Spleen (tissue), 11 donors: ENCODE data around the gene MOB1A. TPM values are rescaled to one million over a fixed set of nuclear protein-coding genes. Genes with fewer than 3 reads are reported as not detected.

Experiments
- DNase-seq: peaks from one replicate; pipeline ENCODE4 v3.0.0-alpha.2; 2020
- H3K27ac ChIP-seq, 8 donors: fragments of 200-600 bp; sonication (generic) in 7 of 8; 1 replicate in 4 of 8; 2 replicates in 4 of 8; pipeline versions ENCODE4 v1.5.0 to v1.8.0; 2016 to 2021; ENCODE audit warnings: inconsistent platforms in 4 of 8, mild to moderate bottlenecking in 4 of 8, moderate library complexity in 1 of 8
- H3K27me3 ChIP-seq, 7 donors: fragments of 200-600 bp; sonication (generic) in 6 of 7; replicated peaks in 1 of 7; 1 replicate in 4 of 7; 2 replicates in 3 of 7; pipeline versions ENCODE4 v1.5.0 to v1.8.0; 2016 to 2021; ENCODE audit warnings: inconsistent platforms in 3 of 7, mild to moderate bottlenecking in 1 of 7
- H3K36me3 ChIP-seq, 6 donors: fragments of 200-600 bp; sonication (generic) in 5 of 6; 1 replicate in 4 of 6; 2 replicates in 2 of 6; pipeline versions ENCODE4 v1.5.0 to v1.8.0; 2016 to 2021; ENCODE audit warnings: inconsistent platforms in 2 of 6
- H3K4me1 ChIP-seq, 6 donors: fragments of 200-600 bp; sonication (generic) in 5 of 6; 1 replicate in 3 of 6; 2 replicates in 3 of 6; pipeline versions ENCODE4 v1.5.0 to v1.8.0; 2016 to 2021; ENCODE audit warnings: inconsistent platforms in 3 of 6
- H3K4me3 ChIP-seq, 8 donors: fragments of 200-600 bp; sonication (generic) in 7 of 8; 1 replicate in 4 of 8; 2 replicates in 4 of 8; pipeline versions ENCODE4 v1.5.0 to v1.8.0; 2016 to 2021; ENCODE audit warnings: inconsistent platforms in 4 of 8, mild to moderate bottlenecking in 4 of 8, moderate library complexity in 2 of 8
- H3K9me3 ChIP-seq, 8 donors: fragments of 200-600 bp; sonication (generic) in 7 of 8; 1 replicate in 4 of 8; 2 replicates in 4 of 8; pipeline versions ENCODE4 v1.5.0 to v1.8.0; 2016 to 2021; ENCODE audit warnings: inconsistent platforms in 4 of 8
- CTCF ChIP-seq, 11 experiments: fragments of 200-600 bp in 7 of 11; fragments of 450-650 bp in 4 of 11; sonication (generic) in 4 of 11; IDR thresholded peaks in 8 of 11; conservative IDR thresholded peaks in 3 of 11; 1 replicate in 7 of 11; 2 replicates in 4 of 11; pipeline versions ENCODE4 v1.4.0 to v1.8.0; 2016 to 2021; ENCODE audit warnings: antibody characterized with exemption in 11 of 11, inconsistent platforms in 4 of 11, mild to moderate bottlenecking in 1 of 11
- POLR2A ChIP-seq, 3 donors: fragments of 450-650 bp; IDR thresholded peaks; one replicate each; pipeline ENCODE4 v1.5.1; 2017; ENCODE audit warnings: antibody characterized with exemption in 3 of 3, mild to moderate bottlenecking in 1 of 3
- POLR2AphosphoS5 ChIP-seq, 3 donors: sonication (generic); formaldehyde crosslinking; IDR thresholded peaks; one replicate each; pipeline ENCODE4 v1.5.1; 2017; ENCODE audit warnings: antibody characterized with exemption in 3 of 3
- WGBS, 5 donors: extraction: QIAGEN DNeasy Blood & Tissue Kit in 3 of 5; methylation state at CpG; one replicate each; pipeline versions ENCODE4 v1.1.5 to v1.1.7; 2013 to 2018; 5-methylcytosine and 5-hydroxymethylcytosine counted together
- intact Hi-C: fragments of 100-400 bp; cut with DNase I; formaldehyde crosslinking; loops from one replicate; pipeline ENCODE4 v1.15.0; 2023; ENCODE audit warnings: low total_unique reads
- polyA plus RNA-seq, 3 donors: library from polyadenylated mRNA; stranded (reverse); fragments of 200-250 nt; gene quantifications; one replicate each; pipeline ENCODE4 v1.2.1, GENCODE V29; 2013
- total RNA-seq, 7 donors: library from RNA; depleted of rRNA in 3 of 7; stranded (reverse); fragments of >200 nt in 3 of 7; fragmentation: NEBNext Ultra II Directional in 4 of 7; extraction: Animal tissue kit (Norgen Biotek cat#: 25700) in 4 of 7; gene quantifications; one replicate each; pipeline versions ENCODE4 v1.1.0 to v1.2.1, GENCODE V29; 2016 to 2021
- donor health status: healthy with polysubstance abuse.
- donor health status: DM: no; HTN: no; CAD: no; lungs with moderate emphysema.
- donor health status: DM: no; HTN: no; CAD: no.
- donor health status: Bipolar disorder and iron deficiency.
- donor health status: healthy.
- donor health status: DM: no; HTN: no; CAD: no.
- donor health status: DM: yes; HTN: yes; CAD: no.

MOB1A gene
- total and polyA plus RNA-seq, 10 donors = 55.0 to 198 (median 158) TPM

GRCh38 chr2:74137651-74138599 lies 40.8 kb downstream of the MOB1A start:
- Histone ChIP-seq H3K27me3 (no peaks in the 10 kb centered on the region), H3K4me3 (no peak overlapping the region), H3K27ac (no peak overlapping the region), H3K4me1 (no peaks in the 10 kb centered on the region), H3K9me3 (peaks cover 0 to 7% (median 0%) of the 10 kb centered on the region in 8 donors), H3K36me3 (peaks cover 0 to 58% (median 12%) of the 10 kb centered on the region in 6 donors)
- no peak for TF ChIP-seq POLR2A (IDR thresholded peaks at IDR 0.05)
- no peak for TF ChIP-seq POLR2AphosphoS5 (IDR thresholded peaks at IDR 0.05)
- no peak for TF ChIP-seq CTCF (IDR thresholded peaks at IDR 0.05 in 8 of 11, conservative IDR thresholded peaks at IDR 0.05 in 3 of 11)
- 77 to 88% (median 86%) methylated on average over 11 of the region's 11 CpGs for WGBS, 5 donors
- intact Hi-C loops = no loop called here
- DNase-seq = no peak

DNA sequence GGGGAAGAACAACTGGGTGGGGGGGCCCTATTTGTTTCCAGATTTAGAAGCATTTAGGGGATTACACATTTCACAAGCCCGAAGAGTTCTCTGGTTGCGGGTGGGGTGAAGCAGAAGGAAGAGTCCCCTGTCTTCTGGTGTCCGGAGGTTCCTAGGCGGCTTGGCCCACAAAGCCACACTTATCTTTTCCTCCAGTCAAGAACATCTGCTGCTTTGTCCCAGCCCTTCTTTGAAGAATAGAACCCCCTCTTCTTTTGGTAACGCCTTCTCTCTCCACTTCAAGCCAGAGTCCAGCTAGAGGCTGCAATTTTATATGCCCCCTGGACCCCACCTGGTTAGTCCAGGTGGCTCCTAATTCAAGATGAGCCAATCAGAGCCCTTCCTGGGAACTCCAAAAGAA lies 46.8 kb downstream of the MOB1A start:
- intact Hi-C loops = no loop called here
- no peak for DNase-seq
- no peak overlapping the region for H3K4me3 ChIP-seq
- WGBS, 5 donors = 64 to 92% (median 75%) methylated on average over 5 of the region's 5 CpGs
- TF ChIP-seq CTCF (IDR thresholded peaks at IDR 0.05 in 8 of 11, conservative IDR thresholded peaks at IDR 0.05 in 3 of 11) = no peak
- TF ChIP-seq POLR2AphosphoS5 (IDR thresholded peaks at IDR 0.05) = no peak
- no peak for TF ChIP-seq POLR2A (IDR thresholded peaks at IDR 0.05)
- peaks cover 0 to 25% (median 10%) of the 10 kb centered on the region in 6 donors for H3K36me3 ChIP-seq
- no peaks in the 10 kb centered on the region for H3K4me1 ChIP-seq
- no peak overlapping the region for H3K27ac ChIP-seq
- peaks cover 0 to 25% (median 3%) of the 10 kb centered on the region in 7 donors for H3K27me3 ChIP-seq
- peaks cover 0 to 7% (median 0%) of the 10 kb centered on the region in 8 donors for H3K9me3 ChIP-seq

DNA sequence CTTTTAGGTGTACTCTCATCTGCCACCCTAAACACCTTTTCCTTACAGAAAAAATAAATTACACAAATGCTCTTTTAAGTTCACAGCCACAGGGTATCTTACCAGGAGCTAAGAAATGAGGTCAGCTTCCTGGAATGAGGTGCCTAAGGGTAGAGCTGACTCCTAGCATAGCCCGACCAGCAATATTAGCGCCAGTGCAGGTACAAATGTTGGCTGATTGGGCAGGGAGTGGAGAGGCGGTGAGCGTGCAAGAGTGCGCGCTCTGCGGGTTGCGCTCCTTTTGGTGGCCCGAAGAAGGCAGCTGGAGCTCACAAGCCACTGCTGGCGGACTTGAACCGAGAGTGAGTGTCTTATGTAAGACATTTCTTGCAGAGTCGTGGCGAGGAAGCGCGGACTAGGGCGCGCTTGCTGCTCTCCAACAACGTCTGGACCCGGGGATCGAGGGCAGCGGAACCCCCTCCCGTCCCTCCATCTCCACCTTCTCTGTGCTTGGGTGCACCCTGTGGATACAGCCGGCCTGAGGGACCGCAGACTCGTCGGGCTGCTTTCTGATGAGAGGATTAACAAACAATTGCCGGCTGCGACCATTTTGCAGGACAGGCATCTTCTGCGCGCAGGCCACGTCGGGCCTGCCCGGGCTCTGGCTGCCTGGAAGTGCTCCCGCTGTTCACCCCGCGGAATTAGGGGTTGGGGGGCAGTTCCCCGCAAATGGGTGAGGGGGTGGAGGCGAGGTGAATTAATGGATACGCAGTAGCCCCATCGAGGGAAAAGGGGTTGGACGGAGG lies 48.3 kb downstream of the MOB1A start:
- Histone ChIP-seq H3K9me3 (peaks cover 0 to 7% (median 0%) of the 10 kb centered on the region in 8 donors), H3K4me1 (no peaks in the 10 kb centered on the region), H3K36me3 (peaks cover 0 to 24% (median 9%) of the 10 kb centered on the region in 6 donors), H3K27me3 (peaks cover 0 to 25% (median 3%) of the 10 kb centered on the region in 7 donors), H3K4me3 (no peak overlapping the region), H3K27ac (no peak overlapping the region)
- DNase-seq = no peak
- TF ChIP-seq POLR2A (IDR thresholded peaks at IDR 0.05) (no peak), POLR2AphosphoS5 (IDR thresholded peaks at IDR 0.05) (no peak), CTCF (IDR thresholded peaks at IDR 0.05 in 8 of 11, conservative IDR thresholded peaks at IDR 0.05 in 3 of 11) (no peak)
- intact Hi-C loops = no loop called here
- 49 to 69% (median 58%) methylated on average over 41 of the region's 41 CpGs for WGBS, 5 donors
